Measurements from ENCODE around the gene HOXC11. TPM values are rescaled to one million over a fixed set of nuclear protein-coding genes. Genes with fewer than 3 reads are reported as not detected.

Gene HOXC11
- not detected in 2 replicates for total RNA-seq

DNA sequence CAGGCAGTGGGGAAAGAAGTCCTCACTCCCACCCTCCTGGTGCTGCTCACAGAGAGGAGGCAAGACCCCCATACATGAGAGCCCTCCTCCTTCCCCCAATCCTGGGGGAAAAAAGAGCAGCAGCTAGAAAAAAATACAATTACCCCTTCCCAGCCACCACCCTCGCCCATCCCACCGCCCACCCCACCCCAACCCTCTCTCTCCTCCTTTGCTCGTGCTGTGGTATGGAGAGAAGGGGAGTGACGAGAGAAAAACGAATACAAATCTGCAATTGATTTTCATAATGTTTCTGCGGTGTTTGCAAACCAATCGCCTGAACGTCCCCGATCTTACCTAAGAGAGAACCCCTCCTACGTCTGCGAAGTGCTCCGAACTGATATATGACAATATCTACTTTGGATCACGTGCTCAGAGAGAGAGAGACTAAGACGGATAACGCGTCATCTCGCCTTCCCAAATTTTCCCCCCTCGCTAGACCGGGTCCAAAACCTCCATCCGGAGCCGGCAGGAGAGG lies at the start of gene HOXC11:
Gene HOXC11, plus strand, starts transcription at position 405 of the 514 bp plus-strand sequence. CDS start 116 bp downstream, outside the sequence.
- Mint-ChIP-seq H3K27ac (peak within 1 kb of the TSS; percentile 66), H3K36me3 (ENCODE audit: low read depth) (peaks cover 5% of the 10 kb centered on the region), H3K4me1 (ENCODE audit: low read depth) (peaks cover 15% of the 10 kb centered on the region), H3K9me3 (no peaks in the 10 kb centered on the region), H3K4me3 (peak within 1 kb of the TSS; percentile 37), H3K27me3 (ENCODE audit: insufficient read depth) (peaks cover 90% of the 10 kb centered on the region)
- DNase-seq (ENCODE audit: low spot score): no peak
- intact Hi-C loops (cut with micrococcal nuclease): loop anchor here (2.0 kb wide), 1 partner anchor 16 kb away; no protein-coding TSS in a partner anchor

DNA sequence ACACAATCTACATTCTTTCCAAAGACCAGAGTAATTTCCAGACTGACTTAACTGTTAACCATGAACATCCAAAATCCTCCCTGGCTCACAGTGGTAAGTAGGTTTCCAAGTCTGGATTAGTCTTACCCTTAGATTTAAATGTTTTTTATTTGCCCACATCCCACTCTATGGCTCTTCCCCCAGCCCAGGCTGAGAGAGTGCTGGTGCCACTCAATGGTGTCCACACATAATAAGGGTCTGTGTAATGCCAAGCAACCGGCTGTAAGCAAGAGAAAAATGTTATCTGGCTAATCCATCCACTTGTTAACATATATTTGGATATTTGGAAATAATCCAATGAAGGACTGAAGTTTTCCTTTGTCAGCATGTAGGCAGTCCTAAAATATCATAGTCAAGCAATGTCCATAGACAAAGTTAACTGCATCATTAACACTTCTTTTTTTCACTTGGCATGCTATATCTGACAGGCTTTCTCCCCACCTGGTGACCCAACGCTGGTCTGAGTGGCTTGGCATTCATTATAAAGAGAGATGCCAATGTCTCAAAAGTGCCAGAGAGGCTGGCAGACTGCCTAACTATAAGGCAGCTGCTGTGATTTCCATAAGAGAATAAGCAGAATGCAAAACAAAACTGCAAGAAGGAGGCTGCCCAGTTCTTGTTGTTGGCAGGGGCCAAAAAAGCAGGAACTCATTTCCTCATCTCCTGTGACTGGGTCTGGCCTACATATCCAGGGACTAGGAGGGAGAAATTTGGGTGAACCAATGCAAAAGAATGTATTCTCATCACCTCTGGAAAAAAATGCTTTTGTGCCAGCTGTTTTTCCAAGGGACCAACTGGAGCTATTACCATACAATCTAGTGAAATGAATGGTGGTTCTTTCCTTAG lies 48.2 kb upstream of the HOXC11 start:
- DNase-seq (ENCODE audit: low spot score): no peak
- H3K4me3 Mint-ChIP-seq: no peak overlapping the region
- no peaks in the 10 kb centered on the region for H3K36me3 Mint-ChIP-seq (ENCODE audit: low read depth)
- intact Hi-C loops (cut with micrococcal nuclease): no loop called here
- peaks cover 85% of the 10 kb centered on the region for H3K27me3 Mint-ChIP-seq (ENCODE audit: insufficient read depth)
- H3K4me1 Mint-ChIP-seq (ENCODE audit: low read depth): no peaks in the 10 kb centered on the region
- H3K27ac Mint-ChIP-seq: no peak overlapping the region
- no peaks in the 10 kb centered on the region for H3K9me3 Mint-ChIP-seq

DNA sequence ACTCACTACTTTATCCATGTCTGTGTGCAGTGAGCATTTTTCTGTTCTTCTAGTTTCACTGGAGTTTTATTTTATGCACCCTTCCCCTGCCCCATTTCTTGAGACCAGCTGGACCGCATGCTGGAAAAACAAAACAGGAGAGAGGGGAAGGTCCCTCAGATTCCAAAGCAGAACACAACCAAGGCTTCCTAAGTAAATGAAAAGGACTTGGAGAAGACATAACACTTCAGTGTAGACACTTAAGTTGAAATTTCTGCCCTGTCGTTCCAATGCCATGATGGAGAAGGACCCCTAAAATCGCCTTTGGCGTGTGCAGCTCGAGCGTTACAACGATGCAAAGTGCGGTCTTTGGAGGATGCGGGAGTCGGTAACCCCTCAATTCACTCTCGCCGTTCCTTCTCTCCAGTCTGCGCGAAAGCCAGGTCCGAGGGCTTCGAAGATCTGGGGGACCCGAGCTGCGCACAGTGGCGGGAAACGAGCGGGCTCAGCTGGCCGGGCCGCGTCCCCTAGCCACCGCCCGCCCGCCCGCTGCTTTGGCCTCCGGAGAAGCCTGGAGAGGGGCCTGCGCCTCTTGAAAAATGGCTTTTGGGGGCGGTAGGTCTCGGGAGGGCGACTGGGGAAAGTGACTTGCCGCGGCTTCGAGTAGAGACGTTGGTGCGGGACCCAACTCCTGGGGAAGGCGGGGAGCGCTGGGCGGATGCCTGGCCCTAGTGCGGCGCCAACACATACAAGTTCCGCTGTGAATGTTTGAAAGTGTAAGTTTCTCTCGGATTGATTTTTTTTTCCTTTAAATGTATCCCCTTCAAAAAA lies 45.5 kb upstream of the HOXC11 start:
- intact Hi-C loops (cut with micrococcal nuclease): no loop called here

DNA sequence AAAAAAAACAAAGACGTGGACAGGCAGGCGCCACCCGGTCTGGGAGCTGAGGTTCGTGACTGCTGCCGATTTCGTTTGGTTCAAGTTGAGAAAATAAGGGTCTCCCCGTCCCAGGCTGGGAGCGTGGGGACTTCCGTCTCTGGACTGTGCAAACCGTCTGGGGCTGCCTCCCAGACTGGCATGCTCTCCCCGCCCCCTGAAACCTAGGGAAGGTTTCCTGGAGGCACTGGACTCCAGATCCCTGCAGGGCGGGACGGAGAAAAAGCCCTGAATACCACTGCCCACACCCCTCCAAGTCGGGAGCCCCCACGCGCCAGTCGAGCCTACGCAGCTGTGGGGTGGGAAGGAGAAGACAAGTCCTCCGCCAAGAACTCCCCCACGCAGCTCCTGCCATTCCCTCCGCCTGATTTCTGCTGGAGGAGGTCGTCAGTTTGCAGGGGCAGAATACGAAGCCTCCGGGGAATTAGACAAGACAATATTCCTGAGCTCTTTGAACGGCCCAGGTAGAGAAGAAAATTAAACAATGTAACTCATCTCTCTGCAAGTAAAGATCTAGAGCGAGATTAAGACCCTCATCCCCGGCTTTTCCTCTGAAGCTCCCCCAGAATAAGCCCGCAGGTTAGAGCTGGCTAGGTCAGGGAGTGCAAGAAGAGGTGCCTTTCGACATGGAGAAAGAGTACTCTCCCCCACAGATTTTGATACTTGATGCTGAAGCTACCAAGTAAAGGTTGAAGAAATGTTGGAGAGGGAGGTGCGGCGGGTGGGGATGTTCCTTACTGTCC lies 44.7 kb upstream of the HOXC11 start:
- Mint-ChIP-seq H3K27me3 (ENCODE audit: insufficient read depth) (peaks cover 91% of the 10 kb centered on the region), H3K27ac (no peak overlapping the region), H3K36me3 (ENCODE audit: low read depth) (no peaks in the 10 kb centered on the region), H3K9me3 (no peaks in the 10 kb centered on the region), H3K4me3 (no peak overlapping the region), H3K4me1 (ENCODE audit: low read depth) (no peaks in the 10 kb centered on the region)
- intact Hi-C loops (cut with micrococcal nuclease): no loop called here
- no peak for DNase-seq (ENCODE audit: low spot score)

More for the DNA sequence above, 45.5 kb upstream of the HOXC11 start:
- no peak for DNase-seq (ENCODE audit: low spot score)
- Mint-ChIP-seq H3K9me3 (no peaks in the 10 kb centered on the region), H3K27ac (no peak overlapping the region), H3K36me3 (ENCODE audit: low read depth) (no peaks in the 10 kb centered on the region), H3K27me3 (ENCODE audit: insufficient read depth) (peaks cover 90% of the 10 kb centered on the region), H3K4me1 (ENCODE audit: low read depth) (no peaks in the 10 kb centered on the region), H3K4me3 (no peak overlapping the region)

DNA sequence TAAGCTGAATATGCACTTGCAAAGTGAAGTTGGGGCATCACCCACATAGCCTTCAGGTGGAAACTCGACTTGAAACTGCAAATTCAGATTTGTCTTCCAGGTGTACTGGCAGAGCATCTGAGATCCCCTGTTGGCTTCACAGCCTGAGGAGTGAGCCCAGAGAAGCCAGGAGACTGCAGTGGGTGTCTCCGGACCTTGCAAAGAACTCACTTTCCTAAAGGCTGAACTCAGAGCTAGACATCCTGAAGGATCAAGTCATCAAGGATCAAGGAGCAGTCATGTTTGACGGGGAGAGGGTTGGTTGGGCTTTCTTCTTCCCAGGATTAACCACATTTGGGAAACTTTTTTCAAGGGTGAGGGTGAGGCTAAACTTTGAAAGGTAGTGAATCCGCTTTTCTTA lies 43.4 kb upstream of the HOXC11 start:
- H3K36me3 Mint-ChIP-seq (ENCODE audit: low read depth): no peaks in the 10 kb centered on the region
- intact Hi-C loops (cut with micrococcal nuclease): no loop called here
- H3K4me3 Mint-ChIP-seq: no peak overlapping the region
- H3K9me3 Mint-ChIP-seq: no peaks in the 10 kb centered on the region
- no peak overlapping the region for H3K27ac Mint-ChIP-seq
- no peak for DNase-seq (ENCODE audit: low spot score)
- peaks cover 91% of the 10 kb centered on the region for H3K27me3 Mint-ChIP-seq (ENCODE audit: insufficient read depth)
- no peaks in the 10 kb centered on the region for H3K4me1 Mint-ChIP-seq (ENCODE audit: low read depth)

DNA sequence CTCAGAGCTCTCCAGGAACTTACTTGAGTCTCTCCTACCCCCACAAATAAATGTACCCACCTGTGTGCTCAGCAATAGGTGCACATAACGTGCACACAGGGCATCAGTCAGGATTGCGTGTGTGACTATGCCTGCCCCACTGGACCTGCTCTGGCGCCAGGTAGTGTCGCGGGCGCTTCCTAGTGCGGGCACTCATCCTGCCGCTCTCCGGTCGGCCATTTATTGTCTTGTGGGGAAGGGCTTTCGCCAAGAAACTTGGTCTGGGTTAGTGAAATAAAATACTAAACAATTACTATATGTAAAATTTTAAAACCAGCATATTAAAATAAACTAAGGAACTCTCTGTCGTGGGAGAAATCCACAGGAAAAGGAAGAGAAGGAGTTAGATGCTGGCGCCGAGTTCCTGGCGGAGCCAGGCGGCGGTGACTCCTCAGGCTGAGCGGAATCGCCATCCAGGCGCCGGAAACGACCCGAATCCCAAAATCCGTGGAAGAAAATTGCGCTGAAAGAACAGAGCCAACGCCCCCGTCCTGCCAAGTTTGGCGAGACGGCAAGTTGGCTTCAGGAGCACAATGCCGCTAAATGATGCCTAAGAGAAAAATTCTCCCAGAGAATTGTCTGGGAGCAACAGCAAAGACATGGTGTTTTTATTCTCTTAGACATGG lies 42.2 kb upstream of the HOXC11 start:
- H3K27ac Mint-ChIP-seq: no peak overlapping the region
- intact Hi-C loops (cut with micrococcal nuclease): loop anchor here (10.0 kb wide), 1 partner anchor 54 kb away; the partner anchor contains the start of gene HOXC10

DNA sequence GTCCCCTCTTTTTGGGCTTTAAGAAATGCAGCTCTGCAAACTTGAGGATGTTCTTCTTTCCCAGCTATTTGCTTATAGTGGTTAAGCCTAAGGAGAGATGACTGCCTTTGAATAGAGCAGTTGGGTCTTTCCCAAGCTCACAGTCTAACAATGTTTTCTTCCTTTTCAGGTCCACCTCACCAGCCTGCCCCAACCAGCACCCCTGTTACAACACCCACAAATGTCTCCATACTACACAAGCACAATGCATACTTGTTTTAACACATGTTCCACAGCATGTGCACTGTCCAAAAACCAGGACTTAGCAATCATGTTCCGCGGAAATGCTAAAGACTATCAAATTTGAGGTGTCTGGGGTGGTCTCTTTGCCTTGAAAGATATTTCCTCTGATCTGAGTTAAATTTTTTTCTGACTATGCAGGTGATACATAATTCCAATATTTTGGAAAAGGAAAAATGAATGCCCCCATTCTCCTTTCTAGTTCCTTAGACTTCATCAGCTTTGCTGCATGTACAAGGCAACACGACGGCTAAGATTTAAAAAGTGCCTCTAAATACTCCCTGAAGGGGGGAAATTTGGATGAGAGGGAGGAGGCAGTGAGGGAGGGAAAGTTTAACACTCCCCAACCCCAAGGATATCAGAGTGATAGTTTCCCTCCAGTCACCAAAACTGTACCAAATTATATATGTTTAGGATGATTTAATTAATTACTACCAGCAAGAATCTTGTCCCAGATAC lies 40.9 kb upstream of the HOXC11 start:
- Mint-ChIP-seq H3K27me3 (ENCODE audit: insufficient read depth) (peaks cover 88% of the 10 kb centered on the region), H3K27ac (no peak overlapping the region), H3K36me3 (ENCODE audit: low read depth) (no peaks in the 10 kb centered on the region), H3K4me3 (no peak overlapping the region), H3K4me1 (ENCODE audit: low read depth) (no peaks in the 10 kb centered on the region), H3K9me3 (no peaks in the 10 kb centered on the region)
- DNase-seq (ENCODE audit: low spot score): no peak
- intact Hi-C loops (cut with micrococcal nuclease): loop anchor here (10.0 kb wide), 1 partner anchor 53 kb away; the partner anchor contains the start of gene HOXC10

More for the DNA sequence above, 42.2 kb upstream of the HOXC11 start:
- Mint-ChIP-seq H3K36me3 (ENCODE audit: low read depth) (no peaks in the 10 kb centered on the region), H3K9me3 (no peaks in the 10 kb centered on the region), H3K27me3 (ENCODE audit: insufficient read depth) (peaks cover 90% of the 10 kb centered on the region), H3K4me1 (ENCODE audit: low read depth) (no peaks in the 10 kb centered on the region), H3K4me3 (no peak overlapping the region)
- DNase-seq (ENCODE audit: low spot score): no peak

DNA sequence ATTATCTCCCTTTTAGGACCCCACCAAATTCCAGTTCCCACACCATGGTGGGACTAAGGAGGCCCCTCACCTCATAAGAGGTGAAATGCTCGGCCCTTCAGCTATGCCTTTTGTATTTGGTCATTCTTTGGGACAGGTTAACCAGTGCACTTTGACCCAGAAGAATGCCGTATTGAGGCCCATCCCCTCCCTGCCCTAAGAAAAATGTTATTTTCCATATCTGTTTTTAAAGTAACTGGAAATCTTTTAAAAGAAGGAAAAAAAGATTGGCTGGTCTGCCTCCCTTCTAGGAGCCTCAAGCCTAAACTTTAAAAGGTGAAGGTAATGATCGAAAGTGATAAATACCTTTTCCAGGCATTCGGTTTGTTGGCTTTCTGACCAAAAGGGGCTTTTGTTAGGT lies 40.0 kb upstream of the HOXC11 start:
- H3K27ac Mint-ChIP-seq: no peak overlapping the region
- H3K4me1 Mint-ChIP-seq (ENCODE audit: low read depth): no peaks in the 10 kb centered on the region
- no peak for DNase-seq (ENCODE audit: low spot score)
- peaks cover 90% of the 10 kb centered on the region for H3K27me3 Mint-ChIP-seq (ENCODE audit: insufficient read depth)
- intact Hi-C loops (cut with micrococcal nuclease): loop anchor here (10.0 kb wide), 1 partner anchor 52 kb away; the partner anchor contains the start of gene HOXC10
- no peak overlapping the region for H3K4me3 Mint-ChIP-seq
- H3K9me3 Mint-ChIP-seq: no peaks in the 10 kb centered on the region
- H3K36me3 Mint-ChIP-seq (ENCODE audit: low read depth): no peaks in the 10 kb centered on the region

DNA sequence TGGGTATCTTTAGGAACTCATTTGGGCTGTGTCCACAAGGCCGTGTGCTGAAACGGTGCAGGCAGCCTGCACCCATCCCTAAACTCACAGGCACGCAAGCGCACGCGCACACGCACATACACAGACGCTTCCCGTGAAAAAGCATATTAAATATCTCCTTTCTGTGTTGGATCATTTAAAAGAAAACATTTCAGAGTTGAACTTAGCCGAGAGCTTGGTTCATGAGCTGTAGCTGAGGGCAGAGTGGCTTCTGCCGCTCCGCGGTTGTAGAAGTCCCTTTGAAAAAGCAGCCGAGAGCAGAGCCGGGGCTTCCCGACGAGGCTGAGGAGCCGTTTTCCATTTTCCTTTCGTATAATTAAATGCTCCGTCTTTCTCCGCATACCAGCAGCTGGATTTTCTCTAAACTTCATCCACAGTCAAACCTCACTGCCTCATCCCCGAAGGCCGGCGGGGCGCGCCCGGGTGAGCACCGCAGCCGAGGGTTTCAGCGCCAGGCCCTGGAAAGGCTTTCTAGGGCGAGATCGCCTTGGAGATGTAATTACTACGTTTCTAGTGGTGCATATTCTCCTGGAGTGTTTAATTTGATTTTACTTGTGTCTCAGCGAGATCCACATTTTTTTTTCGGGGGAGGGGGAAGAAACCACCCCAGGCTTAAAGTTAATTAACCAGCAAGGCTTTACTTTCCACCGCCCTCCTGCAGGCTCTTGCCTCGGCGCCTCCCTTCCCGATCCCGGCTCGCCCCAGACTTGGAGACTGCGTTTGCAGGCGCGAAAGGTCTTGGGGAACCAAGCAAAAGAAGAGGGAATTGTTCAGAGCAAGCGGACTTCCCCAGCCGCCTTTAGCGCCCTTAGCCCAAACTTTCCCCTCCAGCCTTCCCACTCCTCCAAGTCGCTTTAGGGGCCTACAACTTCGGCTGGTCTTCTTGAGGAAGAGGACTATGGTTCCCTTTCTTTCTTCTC lies 37.3 kb upstream of the HOXC11 start:
- intact Hi-C loops (cut with micrococcal nuclease): loop anchor here (2.0 to 10.0 kb wide), 2 partner anchors 17 to 49 kb away; partner anchors contain the start of gene HOXC10

DNA sequence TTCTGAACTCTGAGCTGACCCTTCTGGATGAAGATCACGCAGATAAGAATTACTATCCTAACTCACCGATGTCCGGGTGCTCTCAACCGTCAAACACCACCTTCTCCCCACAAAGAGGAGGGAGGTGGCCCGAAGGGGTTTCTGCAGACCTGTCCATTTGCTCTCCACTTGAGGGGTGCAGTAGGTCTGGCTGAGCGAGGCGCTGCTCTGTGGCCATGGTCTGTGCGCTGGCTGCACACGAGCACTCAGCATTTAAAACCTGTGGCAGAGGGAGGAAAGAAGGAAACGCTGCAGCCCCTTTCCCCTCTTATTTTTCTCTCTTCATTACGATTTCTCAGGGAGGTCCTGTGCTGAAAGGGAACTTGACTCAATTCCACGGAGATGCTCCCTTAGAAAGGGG lies 35.8 kb upstream of the HOXC11 start:
- DNase-seq (ENCODE audit: low spot score): no peak
- Mint-ChIP-seq H3K4me1 (ENCODE audit: low read depth) (no peaks in the 10 kb centered on the region), H3K4me3 (no peak overlapping the region), H3K27me3 (ENCODE audit: insufficient read depth) (peaks cover 86% of the 10 kb centered on the region), H3K36me3 (ENCODE audit: low read depth) (no peaks in the 10 kb centered on the region), H3K9me3 (no peaks in the 10 kb centered on the region), H3K27ac (peak overlapping the region; percentile 20)
- intact Hi-C loops (cut with micrococcal nuclease): loop anchor here (2.0 to 10.0 kb wide), 2 partner anchors 16 to 48 kb away; partner anchors contain the start of gene HOXC10

More for the DNA sequence above, 37.3 kb upstream of the HOXC11 start:
- DNase-seq (ENCODE audit: low spot score): no peak
- peak overlapping the region; percentile 22 for H3K27ac Mint-ChIP-seq
- no peaks in the 10 kb centered on the region for H3K9me3 Mint-ChIP-seq
- peaks cover 84% of the 10 kb centered on the region for H3K27me3 Mint-ChIP-seq (ENCODE audit: insufficient read depth)
- no peak overlapping the region for H3K4me3 Mint-ChIP-seq
- H3K4me1 Mint-ChIP-seq (ENCODE audit: low read depth): no peaks in the 10 kb centered on the region
- H3K36me3 Mint-ChIP-seq (ENCODE audit: low read depth): no peaks in the 10 kb centered on the region

Data from activated T-helper 1 cell treated with anti-CD3 and anti-CD28 coated beads, Interleukin-12 subunit alpha, Interleukin-12 subunit beta, Interleukin-2, Interleukin-4 antibody, amounts not matched to agents 30 ng/mL and 10 ng/mL and 1 ng/mL, durations not matched to agents 14 hours and 24 hours and 36 hours (primary cell).